AG09319 (cell line): ENCODE results near the gene MATR3.
"Not testable (repeated sequence)": the region's sequence is repeated elsewhere in the genome, so short reads cannot be mapped to it uniquely, and the experiment has no call there.

Source experiments
- DNase-seq: peaks from one replicate; pipeline ENCODE4 v3.0.0-alpha.2; 2010; ENCODE audit warnings: low read depth; ENCODE audit errors: extremely low read depth
- TF ChIP-seq, protein P1 (sequence below): IDR thresholded peaks from 2 replicates; pipeline ENCODE4 v1.5.1; 2011; ENCODE audit warnings: low read depth, mild to moderate bottlenecking, inconsistent platforms, low read length, moderate library complexity

MATR3 gene

DNA sequence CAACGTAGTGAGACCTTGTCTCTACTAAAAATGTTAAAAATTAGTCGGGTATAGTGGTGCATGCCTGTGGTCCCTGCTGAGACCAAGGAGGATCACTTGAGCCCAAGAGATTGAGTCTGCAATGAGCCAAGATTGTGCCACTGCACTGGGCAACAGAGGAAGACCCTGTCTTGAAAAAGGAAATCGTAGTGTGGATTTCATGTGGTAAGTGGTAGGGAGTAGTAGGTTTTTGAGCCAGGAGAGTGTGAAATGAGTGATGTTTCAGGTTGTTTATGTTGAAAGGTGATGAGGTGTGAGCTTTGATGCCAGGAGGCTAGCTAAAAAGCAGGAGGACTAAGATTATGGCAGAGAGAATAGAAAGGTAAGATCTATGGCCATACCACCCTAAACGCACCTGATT, 5.9 kb downstream of the MATR3 start:
- DNase-seq = no peak
- TF ChIP-seq, protein P1, sequence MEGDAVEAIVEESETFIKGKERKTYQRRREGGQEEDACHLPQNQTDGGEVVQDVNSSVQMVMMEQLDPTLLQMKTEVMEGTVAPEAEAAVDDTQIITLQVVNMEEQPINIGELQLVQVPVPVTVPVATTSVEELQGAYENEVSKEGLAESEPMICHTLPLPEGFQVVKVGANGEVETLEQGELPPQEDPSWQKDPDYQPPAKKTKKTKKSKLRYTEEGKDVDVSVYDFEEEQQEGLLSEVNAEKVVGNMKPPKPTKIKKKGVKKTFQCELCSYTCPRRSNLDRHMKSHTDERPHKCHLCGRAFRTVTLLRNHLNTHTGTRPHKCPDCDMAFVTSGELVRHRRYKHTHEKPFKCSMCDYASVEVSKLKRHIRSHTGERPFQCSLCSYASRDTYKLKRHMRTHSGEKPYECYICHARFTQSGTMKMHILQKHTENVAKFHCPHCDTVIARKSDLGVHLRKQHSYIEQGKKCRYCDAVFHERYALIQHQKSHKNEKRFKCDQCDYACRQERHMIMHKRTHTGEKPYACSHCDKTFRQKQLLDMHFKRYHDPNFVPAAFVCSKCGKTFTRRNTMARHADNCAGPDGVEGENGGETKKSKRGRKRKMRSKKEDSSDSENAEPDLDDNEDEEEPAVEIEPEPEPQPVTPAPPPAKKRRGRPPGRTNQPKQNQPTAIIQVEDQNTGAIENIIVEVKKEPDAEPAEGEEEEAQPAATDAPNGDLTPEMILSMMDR = no peak

DNA sequence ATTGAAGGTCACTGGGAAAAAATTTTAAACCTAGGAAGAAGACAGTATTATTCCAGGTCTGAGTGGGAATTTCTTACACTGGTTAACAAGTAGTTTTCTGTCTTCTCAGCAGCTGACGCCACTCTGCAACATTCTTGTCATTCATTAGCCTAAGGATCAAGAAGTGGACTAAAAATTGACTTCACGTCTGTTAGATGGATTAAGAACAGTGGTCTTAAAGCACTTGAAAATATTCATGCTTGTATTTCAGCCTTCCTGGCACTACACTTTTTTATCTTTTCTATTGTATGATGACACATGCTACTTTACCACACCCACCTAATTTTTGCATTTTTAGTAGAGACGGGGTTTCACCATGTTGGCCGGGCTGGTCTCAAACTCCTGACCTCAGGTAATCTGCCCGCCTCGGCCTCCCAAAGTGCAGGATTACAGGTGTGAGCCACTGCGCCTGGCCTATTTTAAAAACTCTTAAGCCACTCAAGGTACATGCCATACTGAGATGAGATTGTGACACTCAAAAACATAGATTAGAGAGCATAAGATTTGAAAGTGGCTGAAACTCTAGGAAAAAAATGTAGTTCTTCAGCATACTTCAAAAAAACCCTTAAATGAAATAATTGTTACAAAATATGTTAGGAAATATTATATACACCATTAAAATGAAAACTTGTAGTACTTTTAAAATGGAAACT, 8.4 kb downstream of the MATR3 start:
- DNase-seq = no peak
- TF ChIP-seq, protein P1 = no peak

DNA sequence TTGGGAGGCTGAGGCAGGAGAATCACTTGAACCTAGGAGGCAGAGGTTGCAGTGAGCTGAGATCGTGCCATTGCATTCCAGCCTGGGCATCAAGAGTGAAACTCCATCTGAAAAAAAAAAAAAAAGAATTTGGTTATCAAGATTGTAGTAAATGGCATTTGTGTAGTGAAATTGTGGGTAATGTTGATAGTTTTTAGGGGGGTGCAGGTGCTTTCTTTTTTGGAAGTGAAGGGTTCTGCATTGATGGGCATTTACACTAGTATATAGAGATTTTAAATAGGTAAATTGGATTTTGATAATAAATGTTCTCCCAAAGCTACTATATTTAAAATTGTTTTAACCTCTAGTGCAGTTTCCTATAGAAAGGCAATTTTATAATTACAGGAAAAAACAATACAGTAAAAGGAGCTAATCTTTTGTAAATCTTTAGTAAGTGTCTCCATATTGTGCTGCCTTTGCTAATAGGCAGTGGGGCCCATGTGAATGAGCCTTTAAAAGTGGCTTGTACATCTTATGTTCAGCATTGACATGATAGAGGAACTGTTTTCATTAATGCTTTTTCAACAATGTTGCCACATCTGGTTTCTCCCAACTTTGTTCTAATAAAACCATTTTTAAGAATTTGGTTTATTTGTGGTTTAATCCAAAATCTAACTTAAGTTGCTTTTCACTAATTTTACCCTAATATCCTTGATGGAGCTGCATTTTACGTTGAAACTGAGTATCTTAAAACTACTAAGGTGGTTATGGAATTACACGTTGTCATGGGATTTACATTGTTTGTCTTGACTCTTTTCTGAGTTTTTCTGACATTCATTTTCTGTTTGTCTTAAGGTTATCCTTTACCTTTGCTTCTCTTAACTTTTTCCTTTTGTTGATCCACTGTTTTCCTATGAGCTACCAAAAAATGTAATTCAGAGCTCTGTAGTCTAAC, 11.1 kb downstream of the MATR3 start:
- TF ChIP-seq, protein P1 = no peak
- no peak for DNase-seq

DNA sequence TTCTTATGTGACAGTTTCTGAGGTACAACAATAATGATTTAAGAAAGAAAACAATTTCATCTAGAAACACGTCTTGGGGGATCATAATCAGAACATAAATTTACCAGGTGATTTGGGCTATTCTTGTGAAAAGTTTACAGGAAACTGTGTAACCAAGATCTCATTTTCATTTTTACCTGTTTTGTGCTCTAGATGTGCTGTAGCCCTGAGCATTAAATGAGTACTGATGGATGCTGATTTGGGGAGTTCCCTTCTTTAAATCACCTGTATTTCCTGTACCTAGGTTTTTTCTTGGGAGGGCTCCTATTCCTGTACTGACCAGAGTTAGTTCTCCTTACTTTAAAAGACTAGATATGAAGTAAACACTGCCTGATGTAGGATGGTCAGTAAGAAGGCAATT, 12.7 kb downstream of the MATR3 start:
- DNase-seq = no peak
- TF ChIP-seq, protein P1 = no peak

DNA sequence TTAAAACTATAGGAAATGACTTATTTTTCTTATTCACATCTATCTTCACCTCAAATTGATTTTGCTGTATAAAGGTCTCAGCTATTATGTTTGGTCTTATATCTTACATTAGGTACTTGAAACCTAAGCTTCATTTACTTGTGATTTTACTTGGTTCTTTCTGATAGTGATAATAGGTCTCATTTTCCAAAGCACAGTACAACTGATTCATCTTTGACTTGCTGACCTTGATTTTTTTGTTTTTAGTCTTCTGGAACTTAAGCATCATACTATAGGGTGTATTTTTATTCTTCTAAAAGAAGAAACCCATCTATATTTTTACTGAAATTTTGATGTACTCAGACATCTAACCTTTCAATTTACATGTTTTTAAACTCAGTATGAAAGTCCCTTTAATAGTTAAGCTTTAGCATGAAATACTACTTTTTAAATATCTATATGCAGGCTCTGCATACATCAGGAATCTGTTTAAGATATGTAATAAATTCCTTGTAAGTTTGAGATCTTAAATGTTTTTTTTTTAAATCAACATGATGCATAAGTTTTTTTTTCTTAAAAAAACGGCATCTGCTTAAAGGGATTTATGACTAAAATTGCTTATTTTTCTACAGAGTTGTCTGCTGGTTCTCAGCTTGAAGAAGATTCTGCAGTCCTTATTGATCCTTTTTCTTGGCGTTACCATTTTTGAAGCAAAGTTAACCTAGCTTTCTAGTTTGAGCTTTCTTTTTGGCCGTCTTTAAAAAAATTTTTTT, 13.3 kb downstream of the MATR3 start:
- TF ChIP-seq, protein P1 = no peak
- no peak for DNase-seq

DNA sequence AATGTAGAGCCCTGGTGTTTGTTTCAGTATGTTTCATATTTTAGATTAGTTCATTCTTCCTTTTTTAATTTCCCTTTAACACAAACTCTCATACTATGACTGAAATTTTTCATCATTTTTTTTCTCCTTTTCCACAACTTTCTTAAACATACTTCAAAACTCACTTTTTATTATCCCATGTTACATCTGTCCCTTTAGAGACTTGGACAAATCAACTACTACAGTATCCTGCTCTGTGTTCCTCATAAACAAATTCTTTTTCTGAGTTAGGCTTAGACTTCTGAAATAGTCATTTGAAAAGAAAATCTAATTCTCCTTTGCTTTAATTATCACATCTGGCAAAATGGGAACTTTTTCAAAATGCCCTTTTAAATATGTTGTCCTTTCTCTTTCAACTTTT, 15.3 kb downstream of the MATR3 start:
- TF ChIP-seq, protein P1 = no peak
- no peak for DNase-seq

DNA sequence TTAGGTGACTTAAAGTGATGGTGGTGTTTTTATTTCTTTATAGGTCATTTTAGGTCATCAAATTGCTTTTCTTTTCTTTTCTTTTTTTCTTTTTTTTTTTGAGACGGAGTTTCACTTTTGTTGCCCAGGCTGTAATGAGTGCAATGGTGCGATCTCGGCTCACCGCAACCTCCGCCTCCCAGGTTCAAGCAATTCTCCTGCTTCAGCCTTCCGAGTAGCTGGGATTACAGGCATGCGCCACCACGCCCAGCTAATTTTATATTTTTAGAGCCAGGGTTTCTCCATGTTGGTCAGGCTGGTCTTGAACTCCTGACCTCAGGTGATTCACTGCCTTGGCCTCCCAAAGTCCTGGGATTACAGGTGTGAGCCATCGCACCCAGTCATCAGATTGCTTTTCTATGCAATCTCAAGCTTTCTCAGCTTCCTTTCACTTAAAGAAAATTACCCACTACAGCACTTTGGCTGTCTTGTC, 17.2 kb downstream of the MATR3 start:
- not testable (repeated sequence) for DNase-seq
